ENCODE results near the gene SEMA6A.

SEMA6A gene

DNA sequence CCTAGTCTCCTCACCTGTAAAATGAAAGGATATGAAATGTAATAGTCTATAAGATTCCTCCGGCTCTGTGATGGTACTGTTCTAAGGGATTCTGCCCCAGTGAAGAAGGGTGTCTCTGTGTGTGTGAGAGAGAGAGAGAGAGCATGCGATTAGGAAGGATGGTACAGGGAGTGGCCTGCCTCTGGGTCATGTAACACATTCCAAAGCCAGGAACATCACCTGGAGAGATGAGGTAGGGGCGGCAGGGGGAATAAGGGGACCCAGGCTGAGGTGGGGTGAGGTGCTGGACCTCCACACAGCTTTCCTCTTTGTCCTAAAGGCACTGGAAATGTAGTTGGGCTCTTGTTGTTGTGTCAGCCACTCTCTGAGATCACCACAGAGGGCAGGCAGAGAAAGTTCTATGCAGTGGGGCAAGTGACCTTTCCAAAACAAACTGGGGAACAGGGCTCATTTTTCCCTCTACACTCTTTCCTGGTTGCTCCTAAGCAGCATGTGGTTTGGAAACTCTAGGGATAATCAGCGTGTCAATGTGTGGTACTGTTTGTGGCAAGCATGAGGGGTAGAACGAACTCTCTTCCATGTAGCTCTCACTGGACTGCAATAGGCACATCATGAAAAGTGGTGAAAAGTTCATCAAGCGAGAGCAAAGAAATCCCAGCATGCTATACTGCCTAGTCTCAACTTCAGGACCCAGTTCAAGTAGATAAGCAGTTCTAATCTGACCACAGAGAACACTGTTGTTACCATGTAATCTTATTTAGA is 65.0 kb downstream of the SEMA6A start:
- no peak overlapping the region for H3K4me3 ChIP-seq (ENCODE audit: low read depth, low read length)
- TF ChIP-seq, protein P1, sequence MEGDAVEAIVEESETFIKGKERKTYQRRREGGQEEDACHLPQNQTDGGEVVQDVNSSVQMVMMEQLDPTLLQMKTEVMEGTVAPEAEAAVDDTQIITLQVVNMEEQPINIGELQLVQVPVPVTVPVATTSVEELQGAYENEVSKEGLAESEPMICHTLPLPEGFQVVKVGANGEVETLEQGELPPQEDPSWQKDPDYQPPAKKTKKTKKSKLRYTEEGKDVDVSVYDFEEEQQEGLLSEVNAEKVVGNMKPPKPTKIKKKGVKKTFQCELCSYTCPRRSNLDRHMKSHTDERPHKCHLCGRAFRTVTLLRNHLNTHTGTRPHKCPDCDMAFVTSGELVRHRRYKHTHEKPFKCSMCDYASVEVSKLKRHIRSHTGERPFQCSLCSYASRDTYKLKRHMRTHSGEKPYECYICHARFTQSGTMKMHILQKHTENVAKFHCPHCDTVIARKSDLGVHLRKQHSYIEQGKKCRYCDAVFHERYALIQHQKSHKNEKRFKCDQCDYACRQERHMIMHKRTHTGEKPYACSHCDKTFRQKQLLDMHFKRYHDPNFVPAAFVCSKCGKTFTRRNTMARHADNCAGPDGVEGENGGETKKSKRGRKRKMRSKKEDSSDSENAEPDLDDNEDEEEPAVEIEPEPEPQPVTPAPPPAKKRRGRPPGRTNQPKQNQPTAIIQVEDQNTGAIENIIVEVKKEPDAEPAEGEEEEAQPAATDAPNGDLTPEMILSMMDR (IDR thresholded peaks at IDR 0.05; ENCODE audit: low read depth, low read length), result no peak
- H3K36me3 ChIP-seq, result no peaks in the 10 kb centered on the region
- H3K27me3 ChIP-seq, result no peaks in the 10 kb centered on the region
- DNase-seq, result no peak
- H3K4me1 ChIP-seq, result peaks cover 18% of the 10 kb centered on the region
- H3K9me3 ChIP-seq, result 0 out of 2 replicates have a peak, but pooled peaks cover 5% of the 10 kb centered on the region

DNA sequence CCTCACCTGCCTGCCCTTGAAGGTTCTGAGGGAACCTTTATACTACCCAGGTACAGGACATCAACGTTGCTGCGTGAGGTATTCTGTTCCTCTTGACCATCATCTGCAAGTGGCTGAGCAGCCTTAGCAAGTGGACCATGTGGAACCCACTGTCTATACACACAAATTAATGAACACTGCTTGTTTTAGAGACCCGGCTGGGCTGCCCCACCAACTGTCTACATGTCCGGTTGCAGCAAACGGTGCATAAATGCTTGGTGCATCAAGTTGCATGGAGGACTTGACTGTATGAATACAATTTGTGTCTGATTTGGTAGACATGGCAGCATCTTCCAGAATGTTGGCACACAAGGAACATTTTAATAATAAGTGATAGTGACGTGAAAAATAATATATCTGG is 65.8 kb downstream of the SEMA6A start:
- TF ChIP-seq, protein P1 (IDR thresholded peaks at IDR 0.05; ENCODE audit: low read depth, low read length), result no peak
- Histone ChIP-seq H3K27me3 (no peaks in the 10 kb centered on the region), H3K9me3 (0 out of 2 replicates have a peak, but pooled peaks cover 2% of the 10 kb centered on the region), H3K36me3 (no peaks in the 10 kb centered on the region), H3K4me1 (peaks cover 16% of the 10 kb centered on the region), H3K4me3 (ENCODE audit: low read depth, low read length) (no peak overlapping the region)
- DNase-seq, result no peak

- no peaks in the 10 kb centered on the region for H3K36me3 ChIP-seq
- H3K4me1 ChIP-seq, result peaks cover 21% of the 10 kb centered on the region
- TF ChIP-seq, protein P1 (IDR thresholded peaks at IDR 0.05; ENCODE audit: low read depth, low read length), result no peak
- H3K9me3 ChIP-seq, result no peaks in the 10 kb centered on the region
- no peaks in the 10 kb centered on the region for H3K27me3 ChIP-seq
- DNase-seq, result no peak
- H3K4me3 ChIP-seq (ENCODE audit: low read depth, low read length), result no peak overlapping the region
Measured at GRCh38 chr5:116507941-116508655, 66.5 kb downstream of the SEMA6A start.

GRCh38 chr5:116507051-116507537 is 67.5 kb downstream of the SEMA6A start:
- TF ChIP-seq, protein P1 (IDR thresholded peaks at IDR 0.05; ENCODE audit: low read depth, low read length), result no peak

GRCh38 chr5:116506488-116506887 is 68.1 kb downstream of the SEMA6A start:
- Histone ChIP-seq H3K27me3 (no peaks in the 10 kb centered on the region), H3K36me3 (peaks cover 1% of the 10 kb centered on the region; the same call in 1 of the 2 replicates), H3K4me1 (peaks cover 37% of the 10 kb centered on the region), H3K9me3 (no peaks in the 10 kb centered on the region), H3K4me3 (ENCODE audit: low read depth, low read length) (no peak overlapping the region)
- no peak for DNase-seq
- TF ChIP-seq, protein P1 (IDR thresholded peaks at IDR 0.05; ENCODE audit: low read depth, low read length), result no peak

More at GRCh38 chr5:116507051-116507537, 67.5 kb downstream of the SEMA6A start:
- Histone ChIP-seq H3K36me3 (no peaks in the 10 kb centered on the region; the same call in 1 of the 2 replicates), H3K4me3 (ENCODE audit: low read depth, low read length) (no peak overlapping the region), H3K4me1 (peaks cover 31% of the 10 kb centered on the region), H3K9me3 (no peaks in the 10 kb centered on the region), H3K27me3 (no peaks in the 10 kb centered on the region)
- DNase-seq, result no peak

Data from BE2C (cell line).